Body of pancreas (tissue), 4 donors: ENCODE results near the gene GH1. TPM values are rescaled to one million over a fixed set of nuclear protein-coding genes. Genes with fewer than 3 reads are reported as not detected.

Source experiments
- ATAC-seq: fragments of 150-250 bp; one replicate; pipeline ENCODE4 v1.9.1; 2016
- DNase-seq, 4 donors: peaks; one replicate each; pipeline ENCODE4 v3.0.0-alpha.2; 2019
- H3K27ac ChIP-seq, 4 donors: fragments of 200-600 bp; sonication (generic); 1 replicate in 3 of 4; 2 replicates in 1 of 4; pipeline versions ENCODE4 v1.5.1 to v1.6.1; 2016 to 2019; ENCODE audit warnings: mild to moderate bottlenecking in 1 of 4, mixed read lengths in 1 of 4, moderate library complexity in 1 of 4
- H3K27me3 ChIP-seq, 2 donors: fragments of 200-600 bp; sonication (generic); one replicate each; pipeline ENCODE4 v1.6.0; 2016; ENCODE audit warnings: mild to moderate bottlenecking in 1 of 2
- H3K36me3 ChIP-seq, 2 donors: fragments of 200-600 bp; sonication (generic); replicated peaks in 1 of 2; 2 replicates each; pipeline ENCODE4 v1.5.1; 2016; ENCODE audit warnings: low read depth in 2 of 2; ENCODE audit not compliant: insufficient read depth in 1 of 2
- H3K4me1 ChIP-seq: fragments of 200-600 bp; sonication (generic); one replicate; pipeline ENCODE4 v1.6.0; 2016
- H3K4me3 ChIP-seq, 2 donors: fragments of 200-600 bp; sonication (generic); 1 replicate in 1 of 2; 2 replicates in 1 of 2; pipeline ENCODE4 v1.5.1; 2016 to 2019
- H3K9me3 ChIP-seq, 3 donors: fragments of 200-600 bp; sonication (generic); 1 replicate in 2 of 3; 2 replicates in 1 of 3; pipeline ENCODE4 v1.5.1; 2016
- POLR2A ChIP-seq, 3 donors: fragments of 450-650 bp; IDR thresholded peaks; one replicate each; pipeline ENCODE4 v1.6.1; 2016; ENCODE audit warnings: antibody characterized with exemption in 3 of 3, mild to moderate bottlenecking in 2 of 3
- WGBS, 2 donors: methylation state at CpG; one replicate each; pipeline ENCODE4 v1.1.5; 2017; 5-methylcytosine and 5-hydroxymethylcytosine counted together
- intact Hi-C: fragments of 100-400 bp; cut with DNase I; formaldehyde crosslinking; loops from one replicate; pipeline ENCODE4 v1.15.1; 2023
- total RNA-seq, 2 donors: library from RNA; depleted of rRNA; stranded (reverse); fragments of >200 nt; gene quantifications; one replicate each; pipeline ENCODE4 v1.1.0, GENCODE V29; 2016
- TF ChIP-seq, protein P1 (sequence below), 7 experiments: fragments of 450-650 bp in 4 of 7; fragments of 200-600 bp in 3 of 7; sonication (generic) in 3 of 7; IDR thresholded peaks; one replicate each; pipeline ENCODE4 v1.5.1; 2016 to 2019; ENCODE audit warnings: antibody characterized with exemption in 7 of 7

Gene GH1
- total RNA-seq, 2 donors from 2014 or later = not detected

DNA sequence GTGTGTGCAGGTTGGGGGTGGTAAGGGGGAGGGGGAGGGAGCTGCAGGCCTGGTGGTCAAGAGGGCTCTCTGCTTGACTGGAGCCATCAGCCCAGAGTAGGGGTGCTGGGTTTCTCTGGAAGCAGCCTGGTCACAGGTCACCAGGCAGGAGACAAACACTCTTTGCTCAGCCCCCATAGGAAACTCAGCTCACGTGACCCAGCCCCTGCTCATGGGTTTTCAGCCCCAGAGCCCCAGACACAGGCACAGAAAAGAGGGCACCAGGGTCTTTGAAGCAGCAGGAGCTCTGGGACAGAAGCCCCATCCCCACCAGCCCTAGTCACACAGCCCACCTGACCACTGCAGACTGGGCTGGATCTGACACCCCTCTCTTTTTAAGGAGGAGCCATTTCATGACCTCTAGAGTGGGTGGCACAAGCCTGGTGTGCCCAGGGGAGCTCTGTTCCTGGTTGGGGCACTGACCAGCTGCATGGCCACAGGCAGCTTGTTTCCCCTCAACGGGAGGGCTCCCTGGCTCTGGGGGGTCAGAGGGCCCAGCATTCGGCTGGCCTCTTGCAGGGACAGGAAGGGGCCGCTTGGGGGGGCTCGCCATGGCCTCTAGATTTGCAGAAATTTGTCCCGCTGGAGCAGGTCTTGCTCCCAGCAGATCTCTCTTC lies 27.3 kb upstream of the GH1 start:
- Histone ChIP-seq H3K4me1 (no peaks in the 10 kb centered on the region), H3K27me3 (no peaks in the 10 kb centered on the region), H3K27ac (no peak overlapping the region), H3K4me3 (no peak overlapping the region), H3K36me3 (no peaks in the 10 kb centered on the region), H3K9me3 (no peaks in the 10 kb centered on the region)
- TF ChIP-seq, protein P1, sequence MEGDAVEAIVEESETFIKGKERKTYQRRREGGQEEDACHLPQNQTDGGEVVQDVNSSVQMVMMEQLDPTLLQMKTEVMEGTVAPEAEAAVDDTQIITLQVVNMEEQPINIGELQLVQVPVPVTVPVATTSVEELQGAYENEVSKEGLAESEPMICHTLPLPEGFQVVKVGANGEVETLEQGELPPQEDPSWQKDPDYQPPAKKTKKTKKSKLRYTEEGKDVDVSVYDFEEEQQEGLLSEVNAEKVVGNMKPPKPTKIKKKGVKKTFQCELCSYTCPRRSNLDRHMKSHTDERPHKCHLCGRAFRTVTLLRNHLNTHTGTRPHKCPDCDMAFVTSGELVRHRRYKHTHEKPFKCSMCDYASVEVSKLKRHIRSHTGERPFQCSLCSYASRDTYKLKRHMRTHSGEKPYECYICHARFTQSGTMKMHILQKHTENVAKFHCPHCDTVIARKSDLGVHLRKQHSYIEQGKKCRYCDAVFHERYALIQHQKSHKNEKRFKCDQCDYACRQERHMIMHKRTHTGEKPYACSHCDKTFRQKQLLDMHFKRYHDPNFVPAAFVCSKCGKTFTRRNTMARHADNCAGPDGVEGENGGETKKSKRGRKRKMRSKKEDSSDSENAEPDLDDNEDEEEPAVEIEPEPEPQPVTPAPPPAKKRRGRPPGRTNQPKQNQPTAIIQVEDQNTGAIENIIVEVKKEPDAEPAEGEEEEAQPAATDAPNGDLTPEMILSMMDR (IDR thresholded peaks at IDR 0.05) = no peak
- no peak for TF ChIP-seq POLR2A (IDR thresholded peaks at IDR 0.05)
- intact Hi-C loops = no loop called here
- no peak for ATAC-seq
- 40 to 49% methylated on average over 1 to 6 of the region's 6 CpGs for WGBS, 2 donors
- DNase-seq = no peak

DNA sequence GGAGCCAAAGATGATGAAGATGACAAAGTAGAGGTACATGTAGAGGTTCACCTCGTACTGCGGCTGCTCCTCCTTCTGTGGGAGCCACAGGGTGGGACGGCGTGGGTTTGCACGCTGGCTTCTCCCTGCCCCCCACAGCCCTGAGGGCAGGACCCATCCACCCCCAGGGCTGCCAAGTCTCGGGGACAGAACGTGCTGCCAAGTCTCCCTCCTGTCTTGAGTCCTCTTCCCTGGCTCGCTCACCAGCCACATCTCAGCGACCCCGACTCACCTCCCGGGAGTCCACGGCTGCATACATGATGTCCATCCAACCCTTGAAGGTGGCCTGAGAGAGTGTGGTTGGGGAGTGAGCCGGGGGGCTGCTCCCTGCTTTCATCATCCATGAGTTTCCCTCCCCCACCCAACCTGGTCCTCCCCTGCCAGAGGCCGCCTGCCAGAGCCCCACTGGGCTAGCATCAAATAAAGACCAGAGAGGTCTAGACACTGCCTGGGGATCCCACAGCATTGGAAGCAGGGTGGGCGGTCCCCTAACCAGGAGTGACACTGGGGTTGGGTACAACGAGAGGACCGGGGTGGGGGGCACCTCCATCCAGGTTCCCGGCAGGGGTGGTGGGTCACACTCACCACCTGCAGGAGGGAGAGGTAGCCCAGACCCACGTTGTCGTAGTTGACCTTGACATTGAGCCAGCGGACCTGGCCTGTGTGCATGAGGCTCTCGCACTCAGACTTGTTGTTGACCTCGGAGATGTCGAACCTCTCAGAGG lies 26.3 kb upstream of the GH1 start:
- WGBS, 2 donors = 74 to 79% methylated on average over 12 to 24 of the region's 24 CpGs
- no peaks in the 10 kb centered on the region for H3K36me3 ChIP-seq
- no peaks in the 10 kb centered on the region for H3K9me3 ChIP-seq
- DNase-seq (no peak), ATAC-seq (no peak)
- intact Hi-C loops = no loop called here
- no peaks in the 10 kb centered on the region for H3K4me1 ChIP-seq
- no peak overlapping the region for H3K27ac ChIP-seq
- H3K4me3 ChIP-seq = no peak overlapping the region
- H3K27me3 ChIP-seq = no peaks in the 10 kb centered on the region
- TF ChIP-seq, protein P1 (IDR thresholded peaks at IDR 0.05) = no peak
- TF ChIP-seq POLR2A (IDR thresholded peaks at IDR 0.05) = no peak

DNA sequence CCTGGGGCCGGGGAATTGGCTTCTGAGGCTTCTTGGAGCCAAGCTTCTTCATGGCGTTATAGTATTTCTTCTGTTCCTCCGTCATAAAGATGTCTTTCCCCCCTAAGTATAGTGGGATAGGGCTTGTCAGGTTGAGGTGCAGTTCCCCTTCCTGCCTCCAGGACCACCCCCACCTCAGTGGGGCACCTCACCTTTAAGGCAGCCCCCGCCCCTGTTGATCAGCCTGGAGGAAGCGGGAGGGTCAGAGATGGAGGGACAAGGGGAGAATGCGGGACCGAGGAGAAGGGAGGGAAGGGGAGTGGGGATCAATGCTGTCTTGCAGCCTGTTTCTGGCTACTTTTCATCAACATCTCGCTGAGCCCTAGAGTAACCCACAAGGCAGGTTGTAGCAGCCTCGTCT lies 25.1 kb upstream of the GH1 start:
- intact Hi-C loops = no loop called here

DNA sequence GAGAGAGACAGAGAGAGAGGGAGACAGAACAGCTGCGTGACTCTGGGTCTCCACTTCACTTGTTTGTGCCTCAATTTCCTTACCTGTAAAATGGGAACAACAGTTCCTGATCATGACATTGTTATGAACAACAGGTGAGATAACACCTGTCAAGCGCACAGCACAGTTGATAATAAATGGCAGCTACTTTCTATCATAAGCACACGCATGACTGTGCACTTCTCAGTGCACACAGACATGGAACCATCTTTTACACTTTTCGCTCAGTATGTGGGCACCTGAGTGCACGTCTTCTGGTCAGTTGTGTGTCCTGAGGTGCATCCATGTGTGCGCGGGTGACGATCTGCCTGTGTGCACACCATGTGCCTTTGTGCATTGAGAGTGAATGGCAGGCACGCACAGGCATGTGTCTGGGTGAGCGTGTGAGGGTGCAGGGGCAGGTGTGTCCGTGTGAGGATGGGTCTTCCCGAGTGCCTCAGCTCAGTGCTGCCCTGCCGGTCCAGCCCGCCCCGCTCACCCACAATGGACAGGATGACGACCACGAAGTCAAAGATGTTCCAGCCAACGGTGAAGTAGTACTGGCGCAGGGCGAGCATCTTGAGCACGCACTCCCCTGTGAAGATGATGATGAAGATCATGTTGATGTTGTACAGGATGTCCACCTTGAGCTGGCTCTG lies 23.8 kb upstream of the GH1 start:
- Histone ChIP-seq H3K4me3 (no peak overlapping the region), H3K4me1 (no peaks in the 10 kb centered on the region), H3K36me3 (no peaks in the 10 kb centered on the region), H3K27ac (no peak overlapping the region), H3K9me3 (no peaks in the 10 kb centered on the region), H3K27me3 (no peaks in the 10 kb centered on the region)
- ATAC-seq = no peak
- WGBS, 2 donors = 83 to 84% methylated on average over 16 to 21 of the region's 21 CpGs
- no peak for DNase-seq
- TF ChIP-seq POLR2A (IDR thresholded peaks at IDR 0.05) = no peak
- TF ChIP-seq, protein P1 (IDR thresholded peaks at IDR 0.05) = no peak
- intact Hi-C loops = no loop called here

More for the DNA sequence above, 25.1 kb upstream of the GH1 start:
- no peaks in the 10 kb centered on the region for H3K27me3 ChIP-seq
- 78 to 79% methylated on average over 9 of the region's 9 CpGs for WGBS, 2 donors
- H3K4me1 ChIP-seq = no peaks in the 10 kb centered on the region
- TF ChIP-seq, protein P1 (IDR thresholded peaks at IDR 0.05) = no peak
- TF ChIP-seq POLR2A (IDR thresholded peaks at IDR 0.05) = no peak
- no peak overlapping the region for H3K4me3 ChIP-seq
- no peak overlapping the region for H3K27ac ChIP-seq
- ATAC-seq (no peak), DNase-seq (no peak)
- no peaks in the 10 kb centered on the region for H3K36me3 ChIP-seq
- H3K9me3 ChIP-seq = no peaks in the 10 kb centered on the region
